ENCODE data around the gene SPTBN2.
A peak's percentile ranks its signal among the peaks of the same experiment; 100 is the strongest.

Gene SPTBN2

GRCh38 chr11:66637557-66638176 lies 91.3 kb downstream of the SPTBN2 start:
- peak; percentile 38 for DNase-seq

GRCh38 chr11:66636411-66636810 lies 92.6 kb downstream of the SPTBN2 start:
- DNase-seq = no peak
